ENCODE data around the gene TMEM190. TPM values are rescaled to one million over a fixed set of nuclear protein-coding genes. Genes with fewer than 3 reads are reported as not detected.

TMEM190 gene
- total and polyA plus RNA-seq, 9 of the 15 experiments (the other 6 are each of a cell fraction or from before 2014, with no cell fraction given) = not detected

DNA sequence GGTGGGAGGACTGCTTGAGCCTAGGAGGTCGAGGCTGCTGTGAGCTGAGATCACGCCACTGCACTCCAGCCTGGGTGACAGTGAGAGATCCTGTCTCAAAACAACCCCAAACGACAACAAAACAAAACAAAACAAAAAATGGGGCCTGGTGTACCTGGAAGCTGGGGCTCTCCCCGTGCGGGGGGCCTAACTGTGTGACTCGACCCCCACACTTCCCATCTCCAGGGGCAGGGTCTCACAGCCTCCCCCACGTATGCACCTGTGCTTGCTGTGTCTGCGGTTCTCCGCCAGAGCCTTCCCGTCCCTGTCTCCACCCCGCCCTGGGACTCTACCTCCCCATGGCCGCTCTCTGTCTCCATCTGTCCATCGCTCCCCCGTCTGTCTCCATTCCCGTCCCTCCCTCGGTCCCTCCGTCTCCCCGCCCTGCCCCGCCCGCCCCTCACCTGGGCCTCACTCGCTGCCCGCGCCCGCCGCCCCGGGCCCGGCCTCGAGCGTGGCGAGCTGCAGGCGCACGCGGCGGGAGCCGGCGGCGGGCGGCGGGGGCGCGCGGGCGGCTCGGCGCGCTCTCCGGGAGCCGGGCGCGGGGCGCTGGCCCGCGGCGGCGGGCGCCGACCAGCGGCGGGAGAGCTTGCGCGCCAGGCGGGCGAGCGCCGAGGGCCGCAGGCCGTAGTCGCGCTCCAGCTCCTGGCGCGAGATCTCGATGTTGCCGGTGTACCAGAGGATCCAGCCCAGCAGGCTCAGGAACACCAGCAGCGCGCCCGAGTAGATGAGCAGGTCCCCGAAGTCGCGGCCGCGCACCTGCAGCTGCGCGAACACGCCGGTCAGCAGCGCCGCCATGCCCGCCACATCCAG is 6.9 kb downstream of the TMEM190 start (continued):
- TF ChIP-seq, protein P1, sequence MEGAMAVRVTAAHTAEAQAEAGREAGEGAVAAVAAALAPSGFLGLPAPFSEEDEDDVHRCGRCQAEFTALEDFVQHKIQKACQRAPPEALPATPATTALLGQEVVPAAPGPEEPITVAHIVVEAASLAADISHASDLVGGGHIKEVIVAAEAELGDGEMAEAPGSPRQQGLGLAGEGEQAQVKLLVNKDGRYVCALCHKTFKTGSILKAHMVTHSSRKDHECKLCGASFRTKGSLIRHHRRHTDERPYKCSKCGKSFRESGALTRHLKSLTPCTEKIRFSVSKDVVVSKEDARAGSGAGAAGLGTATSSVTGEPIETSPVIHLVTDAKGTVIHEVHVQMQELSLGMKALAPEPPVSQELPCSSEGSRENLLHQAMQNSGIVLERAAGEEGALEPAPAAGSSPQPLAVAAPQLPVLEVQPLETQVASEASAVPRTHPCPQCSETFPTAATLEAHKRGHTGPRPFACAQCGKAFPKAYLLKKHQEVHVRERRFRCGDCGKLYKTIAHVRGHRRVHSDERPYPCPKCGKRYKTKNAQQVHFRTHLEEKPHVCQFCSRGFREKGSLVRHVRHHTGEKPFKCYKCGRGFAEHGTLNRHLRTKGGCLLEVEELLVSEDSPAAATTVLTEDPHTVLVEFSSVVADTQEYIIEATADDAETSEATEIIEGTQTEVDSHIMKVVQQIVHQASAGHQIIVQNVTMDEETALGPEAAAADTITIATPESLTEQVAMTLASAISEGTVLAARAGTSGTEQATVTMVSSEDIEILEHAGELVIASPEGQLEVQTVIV (CRISPR knock-in tag; IDR thresholded peaks at IDR 0.05; ENCODE audit: borderline replicate concordance) = no peak
- TF ChIP-seq HNRNPK (IDR thresholded peaks at IDR 0.05; ENCODE audit: low read depth, low read length, poor library complexity, severe bottlenecking) (no peak), MEF2D (tag; conservative IDR thresholded peaks at IDR 0.05; ENCODE audit: low read depth) (no peak), ZNF121 (CRISPR knock-in tag; conservative IDR thresholded peaks at IDR 0.05) (no peak), FOXM1 (IDR thresholded peaks at IDR 0.05; ENCODE audit: low read depth) (no peak), FOXM1 (CRISPR knock-in tag; IDR thresholded peaks at IDR 0.05; ENCODE audit: low read depth) (no peak), TBP (optimal IDR thresholded peaks at IDR 0.05; ENCODE audit: low read depth, low read length) (peak; percentile 51), EP400 (IDR thresholded peaks at IDR 0.05) (peak; percentile 45; the same call in 1 of the 2 replicates), POLR2G (IDR thresholded peaks at IDR 0.05; ENCODE audit: low read depth, low read length) (peak; percentile 83), TAL1 (IDR thresholded peaks at IDR 0.05) (no peak), SP2 (IDR thresholded peaks at IDR 0.05; ENCODE audit: extremely low read depth, low read depth, low read length, poor library complexity, severe bottlenecking) (no peak), PML (IDR thresholded peaks at IDR 0.05; ENCODE audit: low read length) (no peak), SAP30 (IDR thresholded peaks at IDR 0.05; ENCODE audit: borderline replicate concordance, insufficient read depth, low read depth, low read length, poor library complexity, severe bottlenecking) (no peak), CTBP1 (IDR thresholded peaks at IDR 0.05; ENCODE audit: borderline replicate concordance) (peak; percentile 87), GATAD2A (IDR thresholded peaks at IDR 0.05) (no peak), YBX1 (IDR thresholded peaks at IDR 0.05) (no peak), ZNF384 (IDR thresholded peaks at IDR 0.05; ENCODE audit: low read depth, low read length) (no peak), RHOXF2B (CRISPR knock-in tag; conservative IDR thresholded peaks at IDR 0.05) (no peak), IRF2 (CRISPR knock-in tag; IDR thresholded peaks at IDR 0.05) (no peak), TEAD1 (CRISPR knock-in tag; IDR thresholded peaks at IDR 0.05) (0 out of 4 replicates have a peak, but pooled peaks of 1 of the 2 experiments have one; percentile 15)
- TF ChIP-seq, protein P2, sequence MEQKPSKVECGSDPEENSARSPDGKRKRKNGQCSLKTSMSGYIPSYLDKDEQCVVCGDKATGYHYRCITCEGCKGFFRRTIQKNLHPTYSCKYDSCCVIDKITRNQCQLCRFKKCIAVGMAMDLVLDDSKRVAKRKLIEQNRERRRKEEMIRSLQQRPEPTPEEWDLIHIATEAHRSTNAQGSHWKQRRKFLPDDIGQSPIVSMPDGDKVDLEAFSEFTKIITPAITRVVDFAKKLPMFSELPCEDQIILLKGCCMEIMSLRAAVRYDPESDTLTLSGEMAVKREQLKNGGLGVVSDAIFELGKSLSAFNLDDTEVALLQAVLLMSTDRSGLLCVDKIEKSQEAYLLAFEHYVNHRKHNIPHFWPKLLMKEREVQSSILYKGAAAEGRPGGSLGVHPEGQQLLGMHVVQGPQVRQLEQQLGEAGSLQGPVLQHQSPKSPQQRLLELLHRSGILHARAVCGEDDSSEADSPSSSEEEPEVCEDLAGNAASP (IDR thresholded peaks at IDR 0.05) = no peak
- TF ChIP-seq, protein P3, sequence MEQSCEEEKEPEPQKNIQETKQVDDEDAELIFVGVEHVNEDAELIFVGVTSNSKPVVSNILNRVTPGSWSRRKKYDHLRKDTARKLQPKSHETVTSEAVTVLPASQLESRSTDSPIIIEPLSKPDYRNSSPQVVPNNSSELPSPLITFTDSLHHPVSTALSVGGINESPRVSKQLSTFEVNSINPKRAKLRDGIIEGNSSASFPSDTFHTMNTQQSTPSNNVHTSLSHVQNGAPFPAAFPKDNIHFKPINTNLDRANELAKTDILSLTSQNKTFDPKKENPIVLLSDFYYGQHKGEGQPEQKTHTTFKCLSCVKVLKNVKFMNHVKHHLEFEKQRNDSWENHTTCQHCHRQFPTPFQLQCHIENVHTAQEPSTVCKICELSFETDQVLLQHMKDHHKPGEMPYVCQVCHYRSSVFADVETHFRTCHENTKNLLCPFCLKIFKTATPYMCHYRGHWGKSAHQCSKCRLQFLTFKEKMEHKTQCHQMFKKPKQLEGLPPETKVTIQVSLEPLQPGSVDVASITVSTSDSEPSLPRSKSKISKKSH (CRISPR knock-in tag; IDR thresholded peaks at IDR 0.05) = no peak

All from K562 (cell line).